PFSK-1 (cell line): ENCODE results near the gene CDCA5.

Experiments used
- POLR2AphosphoS5 ChIP-seq: IDR thresholded peaks from 2 replicates; pipeline ENCODE4 v1.6.1; 2012; ENCODE audit warnings: low read depth, mild to moderate bottlenecking, control low read depth, low read length, moderate library complexity
- SIN3A ChIP-seq: IDR thresholded peaks from 2 replicates; pipeline ENCODE4 v1.6.1; 2012; ENCODE audit warnings: mild to moderate bottlenecking, low read length, moderate library complexity, borderline replicate concordance; ENCODE audit not compliant: insufficient read depth
- TAF1 ChIP-seq: IDR thresholded peaks from 2 replicates; pipeline ENCODE4 v1.6.1; 2012; ENCODE audit warnings: low read length, control low read depth, borderline replicate concordance; ENCODE audit not compliant: insufficient read depth
- TF ChIP-seq, protein P1 (sequence below), 2 experiments: IDR thresholded peaks; 2 replicates each; pipeline versions ENCODE4 v1.6.1 to v1.8.0; 2011 to 2012; ENCODE audit warnings: low read depth in 2 of 2, low read length in 2 of 2, control low read depth in 1 of 2, inconsistent platforms in 1 of 2, mild to moderate bottlenecking in 1 of 2, moderate library complexity in 1 of 2; ENCODE audit not compliant: insufficient read depth in 1 of 2

DNA sequence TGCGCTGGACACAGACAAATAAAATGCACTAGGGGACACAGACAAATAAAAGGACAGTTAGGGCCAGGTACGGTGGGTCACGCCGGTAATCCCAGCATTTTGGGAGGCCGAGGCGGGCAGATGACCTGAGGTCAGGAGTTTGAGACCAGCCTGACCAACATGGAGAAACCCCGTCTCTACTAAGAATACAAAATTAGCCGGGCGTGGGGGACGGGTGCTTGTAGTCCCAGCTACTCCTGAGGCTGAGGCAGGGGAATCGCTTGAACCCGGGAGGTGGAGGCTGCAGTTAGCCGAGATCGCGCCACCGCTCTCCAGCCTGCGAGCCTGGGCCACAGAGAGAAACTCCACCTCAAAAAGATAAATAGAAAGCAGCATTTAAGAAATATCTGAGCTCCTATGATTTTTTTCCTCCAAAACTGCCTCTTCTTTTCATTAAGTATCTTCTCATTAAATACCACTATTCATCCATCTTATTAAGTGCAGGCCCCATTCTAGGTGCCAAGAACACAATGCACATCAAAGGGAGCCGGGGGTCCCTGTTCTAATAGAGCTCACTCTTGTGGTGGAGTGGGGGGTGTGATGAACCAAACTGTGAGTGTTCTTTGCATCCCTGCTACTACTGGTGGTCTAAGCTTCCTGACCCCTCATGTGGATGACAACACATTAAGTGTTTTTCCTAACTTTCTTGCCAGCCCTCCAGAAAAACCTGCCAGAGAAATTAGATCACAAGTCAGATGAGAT lies 34.4 kb upstream of the CDCA5 start:
- TF ChIP-seq TAF1 (no peak), SIN3A (no peak), POLR2AphosphoS5 (no peak)
- TF ChIP-seq, protein P1, sequence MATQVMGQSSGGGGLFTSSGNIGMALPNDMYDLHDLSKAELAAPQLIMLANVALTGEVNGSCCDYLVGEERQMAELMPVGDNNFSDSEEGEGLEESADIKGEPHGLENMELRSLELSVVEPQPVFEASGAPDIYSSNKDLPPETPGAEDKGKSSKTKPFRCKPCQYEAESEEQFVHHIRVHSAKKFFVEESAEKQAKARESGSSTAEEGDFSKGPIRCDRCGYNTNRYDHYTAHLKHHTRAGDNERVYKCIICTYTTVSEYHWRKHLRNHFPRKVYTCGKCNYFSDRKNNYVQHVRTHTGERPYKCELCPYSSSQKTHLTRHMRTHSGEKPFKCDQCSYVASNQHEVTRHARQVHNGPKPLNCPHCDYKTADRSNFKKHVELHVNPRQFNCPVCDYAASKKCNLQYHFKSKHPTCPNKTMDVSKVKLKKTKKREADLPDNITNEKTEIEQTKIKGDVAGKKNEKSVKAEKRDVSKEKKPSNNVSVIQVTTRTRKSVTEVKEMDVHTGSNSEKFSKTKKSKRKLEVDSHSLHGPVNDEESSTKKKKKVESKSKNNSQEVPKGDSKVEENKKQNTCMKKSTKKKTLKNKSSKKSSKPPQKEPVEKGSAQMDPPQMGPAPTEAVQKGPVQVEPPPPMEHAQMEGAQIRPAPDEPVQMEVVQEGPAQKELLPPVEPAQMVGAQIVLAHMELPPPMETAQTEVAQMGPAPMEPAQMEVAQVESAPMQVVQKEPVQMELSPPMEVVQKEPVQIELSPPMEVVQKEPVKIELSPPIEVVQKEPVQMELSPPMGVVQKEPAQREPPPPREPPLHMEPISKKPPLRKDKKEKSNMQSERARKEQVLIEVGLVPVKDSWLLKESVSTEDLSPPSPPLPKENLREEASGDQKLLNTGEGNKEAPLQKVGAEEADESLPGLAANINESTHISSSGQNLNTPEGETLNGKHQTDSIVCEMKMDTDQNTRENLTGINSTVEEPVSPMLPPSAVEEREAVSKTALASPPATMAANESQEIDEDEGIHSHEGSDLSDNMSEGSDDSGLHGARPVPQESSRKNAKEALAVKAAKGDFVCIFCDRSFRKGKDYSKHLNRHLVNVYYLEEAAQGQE (IDR thresholded peaks at IDR 0.05; ENCODE audit: insufficient read depth in 1 of 2, low read depth in 2 of 2, low read length in 2 of 2) = no peak
